Measurements from ENCODE around the gene LUC7L.
"Not testable (repeated sequence)": the region's sequence is repeated elsewhere in the genome, so short reads cannot be mapped to it uniquely, and the experiment has no call there.

Gene LUC7L

DNA sequence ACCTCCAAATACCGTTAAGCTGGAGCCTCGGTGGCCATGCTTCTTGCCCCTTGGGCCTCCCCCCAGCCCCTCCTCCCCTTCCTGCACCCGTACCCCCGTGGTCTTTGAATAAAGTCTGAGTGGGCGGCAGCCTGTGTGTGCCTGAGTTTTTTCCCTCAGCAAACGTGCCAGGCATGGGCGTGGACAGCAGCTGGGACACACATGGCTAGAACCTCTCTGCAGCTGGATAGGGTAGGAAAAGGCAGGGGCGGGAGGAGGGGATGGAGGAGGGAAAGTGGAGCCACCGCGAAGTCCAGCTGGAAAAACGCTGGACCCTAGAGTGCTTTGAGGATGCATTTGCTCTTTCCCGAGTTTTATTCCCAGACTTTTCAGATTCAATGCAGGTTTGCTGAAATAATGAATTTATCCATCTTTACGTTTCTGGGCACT lies 51.8 kb downstream of the LUC7L start:
- H3K4me2 ChIP-seq (ENCODE audit: insufficient read depth, low read length) = no peak overlapping the region
- no peaks in the 10 kb centered on the region for H3K79me2 ChIP-seq (ENCODE audit: insufficient read depth, low read length)

DNA sequence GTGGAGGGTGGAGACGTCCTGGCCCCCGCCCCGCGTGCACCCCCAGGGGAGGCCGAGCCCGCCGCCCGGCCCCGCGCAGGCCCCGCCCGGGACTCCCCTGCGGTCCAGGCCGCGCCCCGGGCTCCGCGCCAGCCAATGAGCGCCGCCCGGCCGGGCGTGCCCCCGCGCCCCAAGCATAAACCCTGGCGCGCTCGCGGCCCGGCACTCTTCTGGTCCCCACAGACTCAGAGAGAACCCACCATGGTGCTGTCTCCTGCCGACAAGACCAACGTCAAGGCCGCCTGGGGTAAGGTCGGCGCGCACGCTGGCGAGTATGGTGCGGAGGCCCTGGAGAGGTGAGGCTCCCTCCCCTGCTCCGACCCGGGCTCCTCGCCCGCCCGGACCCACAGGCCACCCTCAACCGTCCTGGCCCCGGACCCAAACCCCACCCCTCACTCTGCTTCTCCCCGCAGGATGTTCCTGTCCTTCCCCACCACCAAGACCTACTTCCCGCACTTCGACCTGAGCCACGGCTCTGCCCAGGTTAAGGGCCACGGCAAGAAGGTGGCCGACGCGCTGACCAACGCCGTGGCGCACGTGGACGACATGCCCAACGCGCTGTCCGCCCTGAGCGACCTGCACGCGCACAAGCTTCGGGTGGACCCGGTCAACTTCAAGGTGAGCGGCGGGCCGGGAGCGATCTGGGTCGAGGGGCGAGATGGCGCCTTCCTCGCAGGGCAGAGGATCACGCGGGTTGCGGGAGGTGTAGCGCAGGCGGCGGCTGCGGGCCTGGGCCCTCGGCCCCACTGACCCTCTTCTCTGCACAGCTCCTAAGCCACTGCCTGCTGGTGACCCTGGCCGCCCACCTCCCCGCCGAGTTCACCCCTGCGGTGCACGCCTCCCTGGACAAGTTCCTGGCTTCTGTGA lies 52.5 kb downstream of the LUC7L start, which contains the start of gene HBA1:
Gene HBA1, plus strand, starts transcription at position 204 of the 906 bp plus-strand sequence. Its CDS starts 37 bp downstream, at position 241.
- not testable (repeated sequence) for H3K4me2 ChIP-seq (ENCODE audit: insufficient read depth, low read length); ATAC-seq (ENCODE audit: insufficient read depth, low read depth); H3K36me3 ChIP-seq (ENCODE audit: insufficient read depth, low read length); H2AFZ ChIP-seq (ENCODE audit: low read depth, low read length); H3K27me3 ChIP-seq (ENCODE audit: insufficient read depth, low read length, poor library complexity); H4K20me1 ChIP-seq (ENCODE audit: insufficient read depth, low read length); DNase-seq; H3K4me3 ChIP-seq (ENCODE audit: low read depth in 1 of 2, low read length in 2 of 2); H3K27ac ChIP-seq (ENCODE audit: low read length); H3K9me3 ChIP-seq (ENCODE audit: insufficient read depth, low read length, severe bottlenecking); H3K79me2 ChIP-seq (ENCODE audit: insufficient read depth, low read length); H3K4me1 ChIP-seq (ENCODE audit: insufficient read depth, low read length); H3K9ac ChIP-seq (ENCODE audit: low read depth, low read length)

More for the DNA sequence above, 51.8 kb downstream of the LUC7L start:
- H3K36me3 ChIP-seq (ENCODE audit: insufficient read depth, low read length) = no peaks in the 10 kb centered on the region
- no peak overlapping the region for H2AFZ ChIP-seq (ENCODE audit: low read depth, low read length)
- no peaks in the 10 kb centered on the region for H3K9me3 ChIP-seq (ENCODE audit: insufficient read depth, low read length, severe bottlenecking)
- peaks cover 11% of the 10 kb centered on the region for H3K4me1 ChIP-seq (ENCODE audit: insufficient read depth, low read length)
- no peak overlapping the region for H3K4me3 ChIP-seq (ENCODE audit: low read depth in 1 of 2, low read length in 2 of 2)
- DNase-seq = no peak
- TF ChIP-seq, protein P1, sequence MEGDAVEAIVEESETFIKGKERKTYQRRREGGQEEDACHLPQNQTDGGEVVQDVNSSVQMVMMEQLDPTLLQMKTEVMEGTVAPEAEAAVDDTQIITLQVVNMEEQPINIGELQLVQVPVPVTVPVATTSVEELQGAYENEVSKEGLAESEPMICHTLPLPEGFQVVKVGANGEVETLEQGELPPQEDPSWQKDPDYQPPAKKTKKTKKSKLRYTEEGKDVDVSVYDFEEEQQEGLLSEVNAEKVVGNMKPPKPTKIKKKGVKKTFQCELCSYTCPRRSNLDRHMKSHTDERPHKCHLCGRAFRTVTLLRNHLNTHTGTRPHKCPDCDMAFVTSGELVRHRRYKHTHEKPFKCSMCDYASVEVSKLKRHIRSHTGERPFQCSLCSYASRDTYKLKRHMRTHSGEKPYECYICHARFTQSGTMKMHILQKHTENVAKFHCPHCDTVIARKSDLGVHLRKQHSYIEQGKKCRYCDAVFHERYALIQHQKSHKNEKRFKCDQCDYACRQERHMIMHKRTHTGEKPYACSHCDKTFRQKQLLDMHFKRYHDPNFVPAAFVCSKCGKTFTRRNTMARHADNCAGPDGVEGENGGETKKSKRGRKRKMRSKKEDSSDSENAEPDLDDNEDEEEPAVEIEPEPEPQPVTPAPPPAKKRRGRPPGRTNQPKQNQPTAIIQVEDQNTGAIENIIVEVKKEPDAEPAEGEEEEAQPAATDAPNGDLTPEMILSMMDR (IDR thresholded peaks at IDR 0.05; ENCODE audit: borderline replicate concordance, extremely low read depth, low read length, poor library complexity, severe bottlenecking) = no peak
- TF ChIP-seq EZH2 (IDR thresholded peaks at IDR 0.05; ENCODE audit: borderline replicate concordance, low read depth, low read length, severe bottlenecking) = no peak
- H3K27me3 ChIP-seq (ENCODE audit: insufficient read depth, low read length, poor library complexity) = no peaks in the 10 kb centered on the region
- no peak for ATAC-seq (ENCODE audit: insufficient read depth, low read depth)
- H3K27ac ChIP-seq (ENCODE audit: low read length) = no peak overlapping the region
- H3K9ac ChIP-seq (ENCODE audit: low read depth, low read length) = no peak overlapping the region
- H4K20me1 ChIP-seq (ENCODE audit: insufficient read depth, low read length) = peaks cover 7% of the 10 kb centered on the region; the same call in 1 of the 2 replicates

DNA sequence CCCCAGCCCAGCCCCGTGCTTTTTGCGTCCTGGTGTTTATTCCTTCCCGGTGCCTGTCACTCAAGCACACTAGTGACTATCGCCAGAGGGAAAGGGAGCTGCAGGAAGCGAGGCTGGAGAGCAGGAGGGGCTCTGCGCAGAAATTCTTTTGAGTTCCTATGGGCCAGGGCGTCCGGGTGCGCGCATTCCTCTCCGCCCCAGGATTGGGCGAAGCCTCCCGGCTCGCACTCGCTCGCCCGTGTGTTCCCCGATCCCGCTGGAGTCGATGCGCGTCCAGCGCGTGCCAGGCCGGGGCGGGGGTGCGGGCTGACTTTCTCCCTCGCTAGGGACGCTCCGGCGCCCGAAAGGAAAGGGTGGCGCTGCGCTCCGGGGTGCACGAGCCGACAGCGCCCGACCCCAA lies 53.2 kb downstream of the LUC7L start:
- not testable (repeated sequence) for H3K9me3 ChIP-seq (ENCODE audit: insufficient read depth, low read length, severe bottlenecking); ATAC-seq (ENCODE audit: insufficient read depth, low read depth); H4K20me1 ChIP-seq (ENCODE audit: insufficient read depth, low read length); H3K79me2 ChIP-seq (ENCODE audit: insufficient read depth, low read length); H3K27ac ChIP-seq (ENCODE audit: low read length); DNase-seq; H3K27me3 ChIP-seq (ENCODE audit: insufficient read depth, low read length, poor library complexity); H3K4me1 ChIP-seq (ENCODE audit: insufficient read depth, low read length); H2AFZ ChIP-seq (ENCODE audit: low read depth, low read length); H3K4me2 ChIP-seq (ENCODE audit: insufficient read depth, low read length); H3K4me3 ChIP-seq (ENCODE audit: low read depth in 1 of 2, low read length in 2 of 2); H3K36me3 ChIP-seq (ENCODE audit: insufficient read depth, low read length); H3K9ac ChIP-seq (ENCODE audit: low read depth, low read length)

DNA sequence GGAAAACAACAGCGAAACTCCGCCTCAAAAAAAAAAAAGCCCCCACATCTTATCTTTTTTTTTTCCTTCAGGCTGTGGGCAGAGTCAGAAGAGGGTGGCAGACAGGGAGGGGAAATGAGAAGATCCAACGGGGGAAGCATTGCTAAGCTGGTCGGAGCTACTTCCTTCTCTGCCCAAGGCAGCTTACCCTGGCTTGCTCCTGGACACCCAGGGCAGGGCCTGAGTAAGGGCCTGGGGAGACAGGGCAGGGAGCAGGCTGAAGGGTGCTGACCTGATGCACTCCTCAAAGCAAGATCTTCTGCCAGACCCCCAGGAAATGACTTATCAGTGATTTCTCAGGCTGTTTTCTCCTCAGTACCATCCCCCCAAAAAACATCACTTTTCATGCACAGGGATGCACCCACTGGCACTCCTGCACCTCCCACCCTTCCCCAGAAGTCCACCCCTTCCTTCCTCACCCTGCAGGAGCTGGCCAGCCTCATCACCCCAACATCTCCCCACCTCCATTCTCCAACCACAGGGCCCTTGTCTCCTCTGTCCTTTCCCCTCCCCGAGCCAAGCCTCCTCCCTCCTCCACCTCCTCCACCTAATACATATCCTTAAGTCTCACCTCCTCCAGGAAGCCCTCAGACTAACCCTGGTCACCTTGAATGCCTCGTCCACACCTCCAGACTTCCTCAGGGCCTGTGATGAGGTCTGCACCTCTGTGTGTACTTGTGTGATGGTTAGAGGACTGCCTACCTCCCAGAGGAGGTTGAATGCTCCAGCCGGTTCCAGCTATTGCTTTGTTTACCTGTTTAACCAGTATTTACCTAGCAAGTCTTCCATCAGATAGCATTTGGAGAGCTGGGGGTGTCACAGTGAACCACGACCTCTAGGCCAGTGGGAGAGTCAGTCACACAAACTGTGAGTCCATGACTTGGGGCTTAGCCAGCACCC lies 54.0 kb downstream of the LUC7L start:
- H3K27me3 ChIP-seq (ENCODE audit: insufficient read depth, low read length, poor library complexity) = no peaks in the 10 kb centered on the region
- H3K4me3 ChIP-seq (ENCODE audit: low read depth in 1 of 2, low read length in 2 of 2) = no peak overlapping the region
- TF ChIP-seq, protein P1 (IDR thresholded peaks at IDR 0.05; ENCODE audit: borderline replicate concordance, extremely low read depth, low read length, poor library complexity, severe bottlenecking) = no peak
- TF ChIP-seq EZH2 (IDR thresholded peaks at IDR 0.05; ENCODE audit: borderline replicate concordance, low read depth, low read length, severe bottlenecking) = no peak
- ATAC-seq (ENCODE audit: insufficient read depth, low read depth) (no peak), DNase-seq (no peak)
- no peak overlapping the region for H3K4me2 ChIP-seq (ENCODE audit: insufficient read depth, low read length)
- H3K27ac ChIP-seq (ENCODE audit: low read length) = no peak overlapping the region
- no peak overlapping the region for H2AFZ ChIP-seq (ENCODE audit: low read depth, low read length)
- no peaks in the 10 kb centered on the region for H3K79me2 ChIP-seq (ENCODE audit: insufficient read depth, low read length)
- H4K20me1 ChIP-seq (ENCODE audit: insufficient read depth, low read length) = peaks cover 7% of the 10 kb centered on the region; the same call in 1 of the 2 replicates
- no peaks in the 10 kb centered on the region for H3K36me3 ChIP-seq (ENCODE audit: insufficient read depth, low read length)
- H3K9ac ChIP-seq (ENCODE audit: low read depth, low read length) = no peak overlapping the region
- H3K9me3 ChIP-seq (ENCODE audit: insufficient read depth, low read length, severe bottlenecking) = no peaks in the 10 kb centered on the region
- no peaks in the 10 kb centered on the region for H3K4me1 ChIP-seq (ENCODE audit: insufficient read depth, low read length)

DNA sequence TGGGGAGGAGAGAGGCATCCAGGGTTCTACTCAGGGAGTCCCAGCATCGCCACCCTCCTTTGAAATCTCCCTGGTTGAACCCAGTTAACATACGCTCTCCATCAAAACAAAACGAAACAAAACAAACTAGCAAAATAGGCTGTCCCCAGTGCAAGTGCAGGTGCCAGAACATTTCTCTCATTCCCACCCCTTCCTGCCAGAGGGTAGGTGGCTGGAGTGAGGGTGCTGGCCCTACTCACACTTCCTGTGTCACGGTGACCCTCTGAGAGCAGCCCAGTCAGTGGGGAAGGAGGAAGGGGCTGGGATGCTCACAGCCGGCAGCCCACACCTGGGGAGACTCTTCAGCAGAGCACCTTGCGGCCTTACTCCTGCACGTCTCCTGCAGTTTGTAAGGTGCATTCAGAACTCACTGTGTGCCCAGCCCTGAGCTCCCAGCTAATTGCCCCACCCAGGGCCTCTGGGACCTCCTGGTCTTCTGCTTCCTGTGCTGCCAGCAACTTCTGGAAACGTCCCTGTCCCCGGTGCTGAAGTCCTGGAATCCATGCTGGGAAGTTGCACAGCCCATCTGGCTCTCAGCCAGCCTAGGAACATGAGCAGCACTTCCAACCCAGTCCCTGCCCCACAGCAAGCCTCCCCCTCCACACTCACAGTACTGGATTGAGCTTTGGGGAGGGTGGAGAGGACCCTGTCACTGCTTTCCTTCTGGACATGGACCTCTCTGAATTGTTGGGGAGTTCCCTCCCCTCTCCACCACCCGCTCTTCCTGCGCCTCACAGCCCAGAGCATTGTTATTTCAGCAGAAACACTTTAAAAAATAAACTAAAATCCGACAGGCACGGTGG lies 55.1 kb downstream of the LUC7L start:
- not testable (repeated sequence) for DNase-seq; H3K27ac ChIP-seq (ENCODE audit: low read length); H3K4me3 ChIP-seq (ENCODE audit: low read depth in 1 of 2, low read length in 2 of 2); H3K36me3 ChIP-seq (ENCODE audit: insufficient read depth, low read length); H3K9ac ChIP-seq (ENCODE audit: low read depth, low read length); H2AFZ ChIP-seq (ENCODE audit: low read depth, low read length); H3K79me2 ChIP-seq (ENCODE audit: insufficient read depth, low read length); H3K9me3 ChIP-seq (ENCODE audit: insufficient read depth, low read length, severe bottlenecking); H3K4me1 ChIP-seq (ENCODE audit: insufficient read depth, low read length); H3K4me2 ChIP-seq (ENCODE audit: insufficient read depth, low read length); H4K20me1 ChIP-seq (ENCODE audit: insufficient read depth, low read length); H3K27me3 ChIP-seq (ENCODE audit: insufficient read depth, low read length, poor library complexity); ATAC-seq (ENCODE audit: insufficient read depth, low read depth)

Measured in DND-41 (cell line).